Sigmoid colon (tissue), 7 donors: ENCODE measurements around the gene AADAT. TPM values are rescaled to one million over a fixed set of nuclear protein-coding genes. Genes with fewer than 3 reads are reported as not detected.

ENCODE experiments used
- DNase-seq: peaks from one replicate; pipeline ENCODE4 v3.0.0-alpha.2; 2019
- H3K27ac ChIP-seq, 4 donors: fragments of 200-600 bp; sonication (generic); one replicate each; pipeline ENCODE4 v1.5.1; 2016 to 2019; ENCODE audit warnings: mild to moderate bottlenecking in 1 of 4
- H3K27me3 ChIP-seq, 3 donors: fragments of 200-600 bp; sonication (generic); one replicate each; pipeline ENCODE4 v1.5.1; 2019; ENCODE audit warnings: mild to moderate bottlenecking in 1 of 3
- H3K36me3 ChIP-seq, 4 donors: fragments of 200-600 bp; sonication (generic); one replicate each; pipeline ENCODE4 v1.5.1; 2016 to 2019
- H3K4me1 ChIP-seq, 4 donors: fragments of 200-600 bp; sonication (generic); one replicate each; pipeline ENCODE4 v1.5.1; 2017 to 2019
- H3K4me3 ChIP-seq, 4 donors: fragments of 200-600 bp; sonication (generic); one replicate each; pipeline ENCODE4 v1.5.1; 2017 to 2019; ENCODE audit warnings: mild to moderate bottlenecking in 2 of 4, moderate library complexity in 1 of 4
- H3K9me3 ChIP-seq, 4 donors: fragments of 200-600 bp in 3 of 4; sonication (generic) in 3 of 4; one replicate each; pipeline versions ENCODE4 v1.5.1 to v1.6.1; 2013 to 2019
- CTCF ChIP-seq, 4 experiments: fragments of 450-650 bp in 3 of 4; fragments of 200-600 bp in 1 of 4; IDR thresholded peaks; one replicate each; pipeline ENCODE4 v1.5.1; 2016 to 2019; ENCODE audit warnings: antibody characterized with exemption in 4 of 4, mild to moderate bottlenecking in 3 of 4, moderate library complexity in 2 of 4
- EP300 ChIP-seq, 4 donors: sonication (generic); formaldehyde crosslinking; IDR thresholded peaks; one replicate each; pipeline ENCODE4 v1.6.1; 2017; ENCODE audit warnings: antibody characterized with exemption in 4 of 4
- POLR2A ChIP-seq, 2 donors: fragments of 450-650 bp; IDR thresholded peaks; one replicate each; pipeline ENCODE4 v1.6.1; 2016; ENCODE audit warnings: antibody characterized with exemption in 2 of 2, mild to moderate bottlenecking in 2 of 2, moderate library complexity in 2 of 2
- POLR2AphosphoS5 ChIP-seq, 4 donors: sonication (generic); formaldehyde crosslinking; IDR thresholded peaks; one replicate each; pipeline ENCODE4 v1.6.1; 2017; ENCODE audit warnings: antibody characterized with exemption in 4 of 4
- WGBS, 2 donors: extraction: QIAGEN DNeasy Blood & Tissue Kit; methylation state at CpG; one replicate each; pipeline ENCODE4 v1.1.7; 2013; 5-methylcytosine and 5-hydroxymethylcytosine counted together
- intact Hi-C: fragments of 100-400 bp; cut with DNase I; formaldehyde crosslinking; loops from one replicate; pipeline ENCODE4 v1.15.1; 2023
- polyA plus RNA-seq, 3 donors: library from polyadenylated mRNA; stranded (reverse); fragments of 200-250 nt; gene quantifications; one replicate each; pipeline ENCODE4 v1.2.3, GENCODE V29; 2013
- total RNA-seq, 4 donors: library from RNA; depleted of rRNA; stranded (reverse); fragments of >200 nt; gene quantifications; one replicate each; pipeline ENCODE4 v1.1.0, GENCODE V29; 2016
- donor health status: healthy with polysubstance abuse.
- donor health status: Bipolar disorder and iron deficiency.
- donor health status: healthy.

AADAT gene
- total RNA-seq, result 10 to 100 TPM in 2 of 4 donors, 1 to 10 TPM in 2; 4.3 to 12.7 (median 7.6) TPM
- polyA plus RNA-seq, result 1 to 10 TPM in 2 of 3 donors, under 1 TPM in 1; 0.92 to 3.6 (median 2.6) TPM

GRCh38 chr4:170089668-170090351 is at the start of gene AADAT:
AADAT (minus strand) TSS chr4:170089956; CDS start chr4:170089690, 266 bp downstream.
- peak; percentile 83 for DNase-seq
- no peaks in the 10 kb centered on the region for H3K27me3 ChIP-seq
- H3K36me3 ChIP-seq, result peaks cover 0 to 18% (median 0%) of the 10 kb centered on the region in 4 donors
- WGBS, 2 donors, result 1% methylated on average over 80 of the region's 80 CpGs
- H3K4me1 ChIP-seq, result peaks cover 0 to 16% (median 14%) of the 10 kb centered on the region in 4 donors
- intact Hi-C loops, result no loop called here
- H3K27ac ChIP-seq, result peak within 1 kb of the TSS; percentile 67 to 74 (median 71)
- TF ChIP-seq EP300 (IDR thresholded peaks at IDR 0.05), result no peak
- peak; percentile 48 to 71 (median 53) for TF ChIP-seq CTCF (IDR thresholded peaks at IDR 0.05)
- no peaks in the 10 kb centered on the region for H3K9me3 ChIP-seq
- peak within 1 kb of the TSS; percentile 54 to 70 (median 64) for H3K4me3 ChIP-seq

- intact Hi-C loops, result loop anchor here (2.0 kb wide), 1 partner anchor 714 kb away; no protein-coding TSS in a partner anchor
- peak; percentile 79 for DNase-seq
These were observed 48.9 kb upstream of the AADAT start for GRCh38 chr4:170138580-170139194.

GRCh38 chr4:170137927-170138326 is 48.2 kb upstream of the AADAT start:
- TF ChIP-seq POLR2AphosphoS5 (IDR thresholded peaks at IDR 0.05), result no peak
- TF ChIP-seq CTCF (IDR thresholded peaks at IDR 0.05), result no peak
- TF ChIP-seq EP300 (IDR thresholded peaks at IDR 0.05), result no peak
- TF ChIP-seq POLR2A (IDR thresholded peaks at IDR 0.05), result no peak
- no peak overlapping the region for H3K4me3 ChIP-seq
- WGBS, 2 donors, result 70 to 82% methylated on average over 3 of the region's 3 CpGs
- H3K9me3 ChIP-seq, result peaks cover 0 to 9% (median under 1%) of the 10 kb centered on the region in 4 donors
- intact Hi-C loops, result loop anchor here (2.0 kb wide), 1 partner anchor 715 kb away; no protein-coding TSS in a partner anchor
- no peaks in the 10 kb centered on the region for H3K27me3 ChIP-seq
- no peaks in the 10 kb centered on the region for H3K36me3 ChIP-seq
- no peaks in the 10 kb centered on the region for H3K4me1 ChIP-seq
- no peak overlapping the region for H3K27ac ChIP-seq
- no peak for DNase-seq

More at GRCh38 chr4:170138580-170139194, 48.9 kb upstream of the AADAT start:
- no peak overlapping the region for H3K27ac ChIP-seq
- TF ChIP-seq EP300 (IDR thresholded peaks at IDR 0.05), result no peak
- peak; percentile 28 to 76 (median 47) for TF ChIP-seq CTCF (IDR thresholded peaks at IDR 0.05)
- H3K9me3 ChIP-seq, result peaks cover 0 to 3% (median 0%) of the 10 kb centered on the region in 4 donors
- no peaks in the 10 kb centered on the region for H3K4me1 ChIP-seq
- WGBS, 2 donors, result 5 to 10% methylated on average over 15 of the region's 15 CpGs
- no peaks in the 10 kb centered on the region for H3K27me3 ChIP-seq
- H3K4me3 ChIP-seq, result no peak overlapping the region
- H3K36me3 ChIP-seq, result no peaks in the 10 kb centered on the region

GRCh38 chr4:170137466-170137865 is 47.7 kb upstream of the AADAT start:
- no peak for DNase-seq
- Histone ChIP-seq H3K4me3 (no peak overlapping the region), H3K9me3 (peaks cover 0 to 14% (median under 1%) of the 10 kb centered on the region in 4 donors), H3K4me1 (no peaks in the 10 kb centered on the region), H3K27ac (no peak overlapping the region), H3K36me3 (no peaks in the 10 kb centered on the region), H3K27me3 (no peaks in the 10 kb centered on the region)
- 29 to 61% methylated on average over 5 of the region's 5 CpGs for WGBS, 2 donors
- intact Hi-C loops, result no loop called here
- no peak for TF ChIP-seq POLR2A (IDR thresholded peaks at IDR 0.05)
- TF ChIP-seq CTCF (IDR thresholded peaks at IDR 0.05), result no peak
- no peak for TF ChIP-seq EP300 (IDR thresholded peaks at IDR 0.05)
- TF ChIP-seq POLR2AphosphoS5 (IDR thresholded peaks at IDR 0.05), result no peak
